Activated naive CD4-positive, alpha-beta T cell treated with anti-CD3 and anti-CD28 coated beads, Interleukin-2, amount 50 U/mL, for 16 hours (primary cell): ENCODE measurements around the gene DYRK1B.

Source experiments
- DNase-seq: peaks from one replicate; pipeline ENCODE4 v3.0.0-alpha.2; 2020

DYRK1B gene

DNA sequence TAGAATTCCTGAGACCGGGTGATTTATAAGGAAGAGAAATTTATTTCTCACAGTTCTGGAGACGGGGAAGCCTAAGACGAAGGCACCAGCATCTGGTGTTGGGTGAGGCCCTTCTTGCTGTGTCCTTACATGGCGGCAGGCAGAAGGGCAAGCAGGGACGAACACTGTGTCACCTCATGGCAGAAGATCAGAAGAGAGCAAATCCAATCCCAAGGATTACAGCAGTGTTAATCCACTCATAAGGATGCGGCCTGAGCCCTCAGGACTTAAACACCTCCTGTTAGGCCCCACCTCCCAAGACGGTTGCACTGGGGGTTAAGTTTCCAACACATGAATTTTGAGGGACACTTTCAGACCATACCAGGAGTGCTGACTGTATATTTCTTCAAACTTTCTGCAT lies 18.9 kb upstream of the DYRK1B start:
- no peak for DNase-seq

DNA sequence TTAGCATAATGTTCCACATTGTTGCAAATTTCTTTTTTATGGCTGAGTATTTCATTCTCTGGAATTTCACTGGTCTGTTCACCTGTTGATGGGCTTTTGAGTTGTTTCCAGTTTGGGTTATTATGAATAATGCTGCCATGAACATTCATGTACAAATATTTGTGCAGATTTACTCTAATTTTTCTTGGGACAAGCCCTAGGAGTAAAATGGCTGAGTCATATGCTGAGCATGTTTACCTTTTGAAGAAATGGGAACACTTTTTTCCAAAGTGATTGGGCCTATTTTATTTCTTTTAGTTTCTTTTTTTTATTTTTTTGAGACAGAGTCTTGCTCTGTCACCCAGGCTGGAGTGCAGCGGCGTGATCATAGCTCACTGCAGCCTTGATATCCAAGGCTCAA lies 16.9 kb upstream of the DYRK1B start:
- DNase-seq, result no peak

GRCh38 chr19:39848392-39848791 lies 14.4 kb upstream of the DYRK1B start:
- DNase-seq, result no peak

- no peak for DNase-seq
Measured at GRCh38 chr19:39847525-39847924, 13.6 kb upstream of the DYRK1B start.

GRCh38 chr19:39846678-39847486 lies 12.9 kb upstream of the DYRK1B start:
- no peak for DNase-seq

DNA sequence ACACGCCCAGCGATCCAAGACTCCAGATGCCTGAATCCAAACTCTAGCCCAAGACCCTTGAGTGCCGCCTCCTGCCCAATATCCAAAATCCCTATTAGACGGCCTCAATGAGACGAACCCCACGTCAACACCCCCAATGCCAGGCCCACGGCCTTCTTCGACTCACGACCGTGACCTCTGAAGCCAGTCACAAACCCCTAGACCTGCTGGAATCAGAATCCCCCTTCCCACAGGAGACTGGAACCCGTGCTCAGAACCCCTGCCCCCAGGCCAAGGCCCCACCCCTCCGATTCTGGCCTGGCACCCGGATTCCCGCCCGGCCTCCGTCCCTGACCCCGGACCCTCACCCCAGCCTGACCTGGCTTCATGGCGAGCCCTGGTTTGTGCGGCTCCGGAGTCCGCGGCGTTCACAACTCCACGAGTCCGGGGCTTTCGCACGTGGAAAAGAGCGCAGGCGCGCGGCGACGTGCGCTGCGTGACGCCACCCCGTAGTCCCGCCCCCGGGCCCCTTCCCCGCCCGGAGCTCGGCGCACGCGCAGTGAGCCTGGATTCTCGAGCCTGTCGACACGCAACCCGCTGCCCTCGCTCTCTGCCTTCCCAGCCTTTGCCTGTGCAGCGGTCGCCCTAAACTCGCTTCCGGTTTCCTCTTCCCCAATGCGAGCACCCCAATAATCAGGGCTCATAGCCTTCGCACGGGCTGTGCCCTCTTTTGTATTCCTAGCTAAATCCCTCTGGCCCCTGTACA lies 12.1 kb upstream of the DYRK1B start, which contains the start of gene FBL:
FBL (minus strand) TSS at position 447 of the 745 bp plus-strand sequence; CDS start at position 368, 79 bp downstream.
- peak; percentile 98 for DNase-seq

DNA sequence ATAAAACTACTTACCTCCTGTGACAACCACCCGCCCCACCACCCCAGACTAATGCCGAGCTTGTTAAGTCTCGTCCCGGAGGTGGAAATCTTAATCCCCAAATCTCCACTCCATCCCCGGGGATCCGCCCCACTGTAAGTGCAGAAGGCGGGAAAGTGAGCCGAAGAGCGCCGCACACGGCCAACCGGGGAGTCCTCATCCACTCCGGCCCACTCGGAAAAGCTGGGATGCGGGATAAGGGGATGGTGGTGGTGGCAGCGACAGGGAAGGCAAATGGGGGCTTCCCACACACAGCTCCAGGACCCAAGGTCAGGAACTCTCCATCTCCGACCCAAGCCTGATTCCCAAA lies 11.6 kb upstream of the DYRK1B start:
- no peak for DNase-seq

- DNase-seq, result no peak
Measured at GRCh38 chr19:39845172-39845571, 11.2 kb upstream of the DYRK1B start.

- no peak for DNase-seq
Measured at GRCh38 chr19:39843919-39844793, 10.2 kb upstream of the DYRK1B start.

DNA sequence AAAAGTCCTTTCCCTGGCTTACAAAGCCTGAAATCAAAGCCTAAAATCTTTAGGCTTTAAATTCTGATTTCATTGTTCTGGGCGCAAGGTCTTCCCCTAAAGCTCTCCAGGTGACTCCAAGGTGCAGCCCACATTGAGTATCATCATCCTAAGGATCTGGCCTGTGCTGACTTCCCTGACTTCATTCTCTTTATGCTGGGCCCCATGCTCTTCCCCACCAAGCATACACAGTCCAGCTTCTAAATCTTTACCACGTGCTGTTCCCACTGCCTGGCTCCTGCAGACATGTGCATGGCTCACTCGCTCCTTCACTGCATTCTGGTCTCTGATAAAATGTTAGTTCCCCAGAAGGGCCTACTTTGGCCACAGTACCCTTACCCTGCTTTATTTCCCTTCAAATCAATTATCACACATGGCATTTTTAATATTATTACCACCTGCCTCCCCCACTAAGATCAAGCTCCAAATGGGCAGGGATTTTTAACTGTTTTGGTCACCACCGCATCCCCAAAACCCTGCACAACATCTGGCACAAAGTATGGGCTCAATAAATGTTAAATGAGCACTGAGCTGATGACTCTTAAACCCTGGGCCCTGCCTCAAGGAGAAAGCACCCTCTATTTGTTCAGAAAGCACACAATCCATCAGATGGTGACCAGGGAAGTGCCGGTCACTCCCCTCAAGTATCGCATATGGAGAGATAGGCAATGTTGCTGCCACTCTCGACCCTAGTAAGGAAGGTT lies 8.9 kb upstream of the DYRK1B start:
- DNase-seq, result no peak

- no peak for DNase-seq
Measured at GRCh38 chr19:39841041-39841440, 7.1 kb upstream of the DYRK1B start.

DNA sequence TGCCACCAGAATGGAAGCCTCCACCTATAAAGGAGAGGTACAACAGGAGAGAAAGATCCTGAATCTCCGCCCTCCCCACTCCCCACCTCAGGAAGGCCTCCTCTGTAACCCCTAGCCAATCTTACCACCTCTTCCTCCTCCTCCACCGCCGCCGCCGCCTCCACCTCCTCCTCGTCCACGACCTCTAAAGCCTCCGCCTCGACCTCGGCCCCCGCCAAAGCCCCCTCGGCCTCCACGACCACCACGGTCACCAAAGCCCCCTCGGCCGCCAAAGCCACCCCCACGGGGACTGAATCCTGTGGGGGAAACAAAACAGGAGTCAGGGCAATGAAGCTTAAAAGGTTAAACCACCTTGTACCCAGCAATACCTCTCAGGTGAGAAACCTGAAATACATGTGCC lies 6.5 kb upstream of the DYRK1B start:
- no peak for DNase-seq

GRCh38 chr19:39839678-39840327 lies 5.8 kb upstream of the DYRK1B start:
- no peak for DNase-seq

DNA sequence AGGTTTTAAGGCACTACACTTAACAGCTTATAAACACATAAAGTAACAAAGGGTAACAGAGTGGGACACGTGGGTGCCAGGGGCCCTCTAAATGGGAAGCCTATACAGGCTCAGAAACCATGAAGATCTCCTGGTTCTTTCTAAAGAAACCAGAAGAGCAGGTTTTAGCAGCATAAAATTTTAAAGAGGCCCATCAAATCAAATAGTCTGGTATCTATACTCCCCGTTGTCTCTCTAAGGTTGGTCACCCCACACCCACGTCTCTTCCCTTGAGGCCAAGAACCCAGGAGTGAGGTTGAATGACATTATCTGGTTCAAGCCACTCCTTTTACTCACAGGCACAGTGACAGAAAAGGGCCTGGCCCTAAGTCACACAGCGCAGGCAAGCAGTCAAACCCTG lies 4.6 kb upstream of the DYRK1B start:
- DNase-seq, result no peak

- DNase-seq, result no peak
Measured at GRCh38 chr19:39837978-39838377, 4.0 kb upstream of the DYRK1B start.

DNA sequence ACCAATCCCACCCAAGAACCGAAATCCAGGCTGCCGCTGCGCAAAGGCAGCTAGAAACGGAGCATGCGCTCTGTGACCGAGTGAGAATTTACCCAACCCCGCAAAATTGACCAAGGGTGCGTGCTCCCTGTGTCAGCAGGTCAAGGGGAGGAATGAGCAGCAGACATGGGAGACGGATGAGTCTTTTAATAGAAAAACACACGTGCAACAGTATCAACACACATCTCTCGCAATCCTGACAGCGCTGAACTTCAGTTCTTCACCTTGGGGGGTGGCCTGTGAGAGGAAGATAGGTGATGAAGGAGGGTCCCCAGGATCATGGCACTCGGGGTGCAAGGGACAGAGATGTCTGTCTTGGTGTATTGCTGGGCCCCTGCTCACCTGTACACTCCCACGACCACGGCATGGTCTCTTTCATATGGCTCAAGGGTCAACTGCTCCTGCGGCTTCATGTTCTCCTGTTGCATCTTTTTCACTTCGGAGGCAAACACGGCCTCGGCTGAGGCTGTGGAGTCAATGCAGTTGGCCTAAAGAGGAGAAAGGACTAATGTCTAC lies 402 bp upstream of the DYRK1B start:
- DNase-seq, result no peak

DNA sequence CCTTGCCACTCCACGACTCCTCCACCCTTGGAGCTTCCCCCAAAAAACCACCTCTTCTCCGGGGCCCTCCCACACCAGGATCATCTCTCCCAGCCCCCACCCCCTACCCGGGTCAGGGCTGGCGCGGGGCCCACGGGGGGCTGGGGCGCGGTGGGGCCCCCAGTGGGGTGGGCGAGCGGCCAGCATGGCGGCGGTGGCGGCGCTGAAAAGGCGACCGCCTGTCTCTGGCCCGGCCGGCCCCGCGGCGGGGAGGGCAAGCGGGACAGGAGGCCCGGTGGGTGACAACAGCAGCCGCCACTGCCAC lies 850 bp downstream of the DYRK1B start:
- no peak for DNase-seq

- DNase-seq, result no peak
Measured at GRCh38 chr19:39832341-39833083, 1.4 kb downstream of the DYRK1B start.

DNA sequence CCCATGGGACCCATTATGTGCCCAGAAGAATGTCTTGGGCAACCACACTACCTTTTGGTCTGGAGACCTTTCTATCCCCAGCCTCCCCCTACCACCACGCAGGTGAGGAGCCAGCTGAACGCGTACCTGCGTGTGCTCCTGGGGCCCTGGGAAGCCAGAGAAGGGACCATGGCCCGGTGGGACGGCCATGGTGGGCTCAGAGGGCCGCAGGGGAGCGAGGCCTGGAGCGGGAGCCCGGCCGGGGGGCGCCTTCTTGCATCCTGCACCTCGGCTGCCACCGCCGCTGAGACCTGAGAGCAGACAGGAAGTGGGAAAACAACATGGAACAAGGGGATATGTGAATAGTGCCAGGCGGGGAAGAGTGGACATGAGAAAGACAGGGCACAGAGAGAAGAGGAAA lies 2.3 kb downstream of the DYRK1B start:
- no peak for DNase-seq

- no peak for DNase-seq
Measured at GRCh38 chr19:39830847-39831246, 3.1 kb downstream of the DYRK1B start.

DNA sequence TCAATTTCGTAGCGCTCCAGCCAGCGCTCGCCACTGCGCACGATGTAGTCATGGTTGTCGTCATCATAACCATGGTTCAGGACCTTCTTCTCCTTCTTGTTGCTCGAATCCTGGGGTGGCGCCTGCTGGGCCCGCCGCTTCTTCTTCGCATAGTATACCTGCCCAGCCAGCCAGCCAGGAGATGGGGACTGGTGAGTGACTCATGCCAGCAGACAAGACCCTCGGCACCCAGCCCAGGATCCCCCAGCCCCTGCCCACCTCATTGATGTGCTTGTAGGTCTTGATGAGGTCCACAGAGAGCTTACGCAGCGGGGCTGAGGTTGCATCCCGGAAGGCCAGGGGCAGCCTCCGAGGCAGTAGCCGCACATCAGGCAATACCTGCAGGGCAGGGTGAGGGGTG lies 3.6 kb downstream of the DYRK1B start:
- DNase-seq, result no peak
